HepG2 (cell line): ENCODE measurements around the gene KRCC1. TPM values are rescaled to one million over a fixed set of nuclear protein-coding genes. Genes with fewer than 3 reads are reported as not detected.
A peak's percentile ranks its signal among the peaks of the same experiment; 100 is the strongest.

Experiments
- ATAC-seq: fragments of 200-7000 bp; cut with Tn5 transposase; 3 replicates; pipeline ENCODE4 v1.9.1; 2020; ENCODE audit warnings: mild to moderate bottlenecking, moderate library complexity
- BruUV-seq: library from RNA; stranded (reverse); fragments of 400-500 nt; replicated peaks from 2 replicates; lab custom pipeline; 2021; lab: Mats Ljungman, UMichigan
- CTCF ChIA-PET: fragments of 300-600 bp; formaldehyde crosslinking; extraction: SDS; loops from one replicate; lab custom pipeline; 2021; ENCODE audit warnings: low total read pairs, inconsistent platforms, low intra/inter-chr PET ratio; lab: Yijun Ruan, JAX
- POLR2A ChIA-PET: fragments of 350-600 bp; sonication (Branson Sonifier 250); formaldehyde crosslinking; loops from one replicate; lab custom pipeline; 2020; ENCODE audit warnings: antibody characterized with exemption, inconsistent platforms; lab: Yijun Ruan, JAX
- DNase-seq: peaks from one replicate; pipeline ENCODE4 v3.0.0-alpha.2; 2015; ENCODE audit warnings: low spot score
- FAIRE-seq: peaks from 3 replicates; lab custom pipeline; 2011; peaks lifted over from hg19 to GRCh38; lab: Jason Lieb, UNC
- H2AFZ ChIP-seq: one replicate; pipeline ENCODE4 v1.6.1; 2011; ENCODE audit warnings: low read length, inconsistent platforms
- H3K27ac ChIP-seq: fragments of 300-600 bp; 3 replicates; pipeline ENCODE4 v1.8.0; 2011; ENCODE audit warnings: mixed run types, mild to moderate bottlenecking, mixed read lengths, low read length, inconsistent platforms; ENCODE audit not compliant: insufficient read depth; ENCODE audit errors: extremely low read length
- H3K27me3 ChIP-seq, 2 experiments: fragments of 200-600 bp in 1 of 2; 2 replicates in 1 of 2; 3 replicates in 1 of 2; pipeline versions ENCODE4 v1.6.0 to v1.8.0; 2011; ENCODE audit warnings: low read length in 2 of 2, mild to moderate bottlenecking in 2 of 2, moderate library complexity in 2 of 2, inconsistent platforms in 1 of 2; ENCODE audit not compliant: insufficient read depth in 2 of 2, control insufficient read depth in 1 of 2
- H3K36me3 ChIP-seq, 2 experiments: fragments of 200-600 bp in 1 of 2; replicated peaks in 1 of 2; 2 replicates in 1 of 2; 3 replicates in 1 of 2; pipeline versions ENCODE4 v1.5.1 to v1.8.0; 2011; ENCODE audit warnings: low read length in 2 of 2, inconsistent platforms in 1 of 2; ENCODE audit not compliant: insufficient read depth in 2 of 2, control insufficient read depth in 1 of 2
- H3K4me1 ChIP-seq: 2 replicates; pipeline ENCODE4 v1.5.1; 2012; ENCODE audit warnings: low read length, inconsistent platforms; ENCODE audit not compliant: insufficient read depth
- H3K4me2 ChIP-seq: 2 replicates; pipeline ENCODE4 v1.6.0; 2011; ENCODE audit warnings: low read depth, low read length, inconsistent platforms
- H3K4me3 ChIP-seq, 3 experiments: fragments of 200-600 bp in 1 of 3; sonication (generic), shearing (Covaris generic) in 1 of 3; replicated peaks in 1 of 3; 2 replicates each; pipeline ENCODE4 v1.5.1; 2011 to 2016; ENCODE audit warnings: low read length in 3 of 3, inconsistent platforms in 2 of 3, low read depth in 2 of 3, mild to moderate bottlenecking in 2 of 3, control low read depth in 1 of 3, mixed read lengths in 1 of 3; ENCODE audit not compliant: insufficient read depth in 1 of 3
- H3K79me2 ChIP-seq: one replicate; pipeline ENCODE4 v1.6.1; 2011; ENCODE audit warnings: low read length, inconsistent platforms; ENCODE audit not compliant: insufficient read depth
- H3K9ac ChIP-seq: 2 replicates; pipeline ENCODE4 v1.6.0; 2011; ENCODE audit warnings: mild to moderate bottlenecking, low read depth, low read length, inconsistent platforms; ENCODE audit not compliant: insufficient read depth
- H3K9me3 ChIP-seq: 2 replicates; pipeline ENCODE4 v1.5.1; 2012; ENCODE audit warnings: mild to moderate bottlenecking, low read length
- H4K20me1 ChIP-seq: 2 replicates; pipeline ENCODE4 v1.6.0; 2011; ENCODE audit warnings: inconsistent platforms, mild to moderate bottlenecking, low read length, moderate library complexity; ENCODE audit not compliant: insufficient read depth
- AKAP8 ChIP-seq: sonication (generic); formaldehyde crosslinking; IDR thresholded peaks from 2 replicates; pipeline ENCODE4 v1.5.1; 2020; ENCODE audit warnings: mild to moderate bottlenecking, missing genetic modification reagents
- DR1 ChIP-seq: sonication (generic); formaldehyde crosslinking; IDR thresholded peaks from 2 replicates; pipeline ENCODE4 v1.8.0; 2021; ENCODE audit warnings: mild to moderate bottlenecking, missing genetic modification reagents, inconsistent platforms
- HDAC1 ChIP-seq: sonication (generic); formaldehyde crosslinking; IDR thresholded peaks from 2 replicates; pipeline ENCODE4 v1.5.1; 2020; ENCODE audit warnings: mild to moderate bottlenecking, missing genetic modification reagents
- KLF12 ChIP-seq: sonication (generic); formaldehyde crosslinking; IDR thresholded peaks from 2 replicates; pipeline ENCODE4 v1.4.0; 2020; ENCODE audit warnings: missing genetic modification reagents, borderline replicate concordance
- KLF16 ChIP-seq, 2 experiments: sonication (generic) in 1 of 2; formaldehyde crosslinking in 1 of 2; IDR thresholded peaks; 2 replicates each; pipeline versions ENCODE4 v1.6.1 to v1.8.0; 2016 to 2023; ENCODE audit warnings: missing genetic modification reagents in 2 of 2, missing compliant biosample characterization in 1 of 2
- MAZ ChIP-seq, 2 experiments: sonication (generic) in 1 of 2; formaldehyde crosslinking in 1 of 2; IDR thresholded peaks; 2 replicates each; pipeline versions ENCODE4 v1.5.0 to v1.6.1; 2012 to 2020; ENCODE audit warnings: low read depth in 2 of 2, mild to moderate bottlenecking in 2 of 2, borderline replicate concordance in 1 of 2, improper control_type of control experiment in 1 of 2, low read length in 1 of 2, missing genetic modification reagents in 1 of 2, moderate library complexity in 1 of 2
- REL ChIP-seq: sonication (generic); formaldehyde crosslinking; conservative IDR thresholded peaks from 2 replicates; pipeline ENCODE4 v1.8.0; 2022; ENCODE audit warnings: mild to moderate bottlenecking, missing genetic modification reagents, moderate library complexity
- YEATS2 ChIP-seq: sonication (generic); formaldehyde crosslinking; IDR thresholded peaks from 2 replicates; pipeline ENCODE4 v1.4.0; 2020; ENCODE audit warnings: missing genetic modification reagents, borderline replicate concordance
- ZBTB8A ChIP-seq: sonication (generic); formaldehyde crosslinking; IDR thresholded peaks from 2 replicates; pipeline ENCODE4 v1.4.0; 2020; ENCODE audit warnings: mild to moderate bottlenecking, low read depth, missing genetic modification reagents, borderline replicate concordance
- ZEB1 ChIP-seq: IDR thresholded peaks from 2 replicates; pipeline ENCODE4 v1.6.1; 2012; ENCODE audit warnings: mild to moderate bottlenecking, low read depth, inconsistent platforms; ENCODE audit not compliant: insufficient replicate concordance
- ZNF225 ChIP-seq: sonication (generic); formaldehyde crosslinking; IDR thresholded peaks from 2 replicates; pipeline ENCODE4 v1.4.0; 2020; ENCODE audit warnings: mild to moderate bottlenecking, missing genetic modification reagents
- ZZZ3 ChIP-seq: sonication (generic); formaldehyde crosslinking; IDR thresholded peaks from 2 replicates; pipeline ENCODE4 v1.4.0; 2020; ENCODE audit warnings: missing genetic modification reagents, mild to moderate bottlenecking, borderline replicate concordance
- WGBS: methylation state at CpG from one replicate; pipeline ENCODE4 v1.1.6; 2017; ENCODE audit warnings: low lambda C conversion rate; 5-methylcytosine and 5-hydroxymethylcytosine counted together
- in situ Hi-C: cut with HindIII; loops from 2 replicates; pipeline ENCODE4 v1.10.0; 2017; ENCODE audit warnings: low pct_unique_long_range_greater_than_20kb; ENCODE audit not compliant: extremely low pct_ligation_motif_present
- intact Hi-C: fragments of 100-400 bp; cut with micrococcal nuclease; formaldehyde crosslinking; loops from one replicate; pipeline ENCODE4 v1.10.0; 2022; ENCODE audit not compliant: unreplicated experiment
- polyA plus RNA-seq, 8 experiments: library from polyadenylated mRNA; depleted of rRNA in 3 of 8; stranded (reverse) in 7 of 8; unstranded in 1 of 8; fragments of >200 nt; fragmentation: Illumina TruSeq in 4 of 8; extraction: Trizol in 4 of 8; gene quantifications; 2 replicates each; pipeline versions ENCODE4 v1.2.1 to v1.2.3, GENCODE V29; 2011 to 2016; ENCODE audit warnings: low read depth in 4 of 8, missing spikeins in 1 of 8, mixed read lengths in 1 of 8; ENCODE audit not compliant: insufficient read depth in 1 of 8
- total RNA-seq, 5 experiments: library from RNA; depleted of rRNA; stranded (reverse); fragments of >200 nt; fragmentation: Illumina TruSeq; extraction: Trizol; gene quantifications; 2 replicates each; pipeline ENCODE4 v1.2.3, GENCODE V29; 2016; ENCODE audit warnings: low read depth in 1 of 5
- TF ChIP-seq, protein P1 (sequence below): sonication (generic); formaldehyde crosslinking; IDR thresholded peaks from 2 replicates; pipeline ENCODE4 v1.8.0; 2022; ENCODE audit warnings: mild to moderate bottlenecking, missing genetic modification reagents, moderate library complexity
- TF ChIP-seq, protein P2 (sequence below): sonication (generic); formaldehyde crosslinking; conservative IDR thresholded peaks from 2 replicates; pipeline ENCODE4 v1.5.0; 2020; ENCODE audit warnings: missing genetic modification reagents
- TF ChIP-seq, protein P3 (sequence below): sonication (generic); formaldehyde crosslinking; conservative IDR thresholded peaks from 2 replicates; pipeline ENCODE4 v1.8.1; 2023; ENCODE audit warnings: missing genetic modification reagents
- TF ChIP-seq, protein P4 (sequence below): sonication (generic); formaldehyde crosslinking; IDR thresholded peaks from 2 replicates; pipeline ENCODE4 v1.4.0; 2020; ENCODE audit warnings: missing genetic modification reagents

KRCC1 gene
- total and polyA plus RNA-seq, 2 of the 13 experiments (the other 11 are each of a cell fraction or from before 2014, with no cell fraction given), result 6.5 to 7.7 TPM

DNA sequence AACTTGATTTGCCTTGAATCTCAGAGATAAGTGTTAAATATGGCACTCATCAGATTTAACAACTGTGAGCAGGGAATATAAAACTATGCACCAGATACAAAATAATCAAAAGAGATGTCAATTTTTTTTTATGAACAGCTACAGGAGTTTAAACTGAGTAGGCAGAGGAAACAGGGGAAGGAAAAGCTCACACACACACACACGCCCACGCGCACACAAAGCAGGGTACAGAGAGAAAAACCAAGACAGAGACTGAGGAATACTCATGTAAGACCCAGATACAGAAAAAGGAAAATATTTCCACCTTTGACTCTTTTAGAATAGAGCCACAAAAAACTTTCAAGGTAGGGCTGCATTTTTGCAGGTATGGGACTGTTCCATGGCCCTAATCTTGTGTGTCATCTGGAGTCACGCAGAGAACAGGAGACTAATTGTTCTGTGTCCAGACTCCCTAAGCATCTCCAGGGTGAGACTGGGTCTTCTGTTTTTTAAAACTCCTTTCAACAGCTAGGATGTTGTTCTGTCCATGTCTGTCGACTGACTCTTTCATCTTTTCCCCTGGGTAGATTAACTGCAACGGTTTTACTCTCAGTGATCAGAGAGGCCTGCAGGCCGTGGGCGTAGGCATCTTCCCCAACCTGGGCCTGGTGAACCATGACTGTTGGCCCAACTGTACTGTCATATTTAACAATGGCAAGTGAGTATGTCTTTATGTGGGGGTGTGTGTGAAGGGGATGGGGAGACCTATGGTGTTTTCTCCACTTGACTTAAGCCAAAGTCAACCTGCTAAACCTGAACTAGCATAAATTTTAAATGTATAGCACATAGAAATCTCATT lies 35.1 kb upstream of the KRCC1 start:
- Histone ChIP-seq H3K4me3 (no peak overlapping the region), H3K27me3 (peaks cover 1 to 24% of the 10 kb centered on the region in 2 experiments; a peak in 2 of 5 replicates), H3K27ac (no peak overlapping the region), H3K79me2 (no peaks in the 10 kb centered on the region), H3K9ac (no peak overlapping the region), H3K4me1 (no peaks in the 10 kb centered on the region), H4K20me1 (no peaks in the 10 kb centered on the region), H3K9me3 (no peaks in the 10 kb centered on the region), H3K36me3 (no peaks in the 10 kb centered on the region), H2AFZ (no peak overlapping the region), H3K4me2 (no peak overlapping the region)
- ATAC-seq (peak; percentile 41; the same call in 1 of the 3 replicates), FAIRE-seq (no peak), DNase-seq (no peak)
- TF ChIP-seq KLF16 (CRISPR knock-in tag; IDR thresholded peaks at IDR 0.05) (no peak), HDAC1 (CRISPR knock-in tag) (no peak), ZEB1 (no peak), AKAP8 (no peak), MAZ (IDR thresholded peaks at IDR 0.05; ENCODE audit: borderline replicate concordance, low read depth, low read length) (no peak), MAZ (CRISPR knock-in tag; IDR thresholded peaks at IDR 0.05; ENCODE audit: low read depth) (no peak), ZNF225 (CRISPR knock-in tag) (no peak), DR1 (CRISPR knock-in tag) (no peak), ZZZ3 (CRISPR knock-in tag) (no peak), REL (CRISPR knock-in tag) (no peak), KLF12 (CRISPR knock-in tag) (no peak), YEATS2 (CRISPR knock-in tag) (no peak), ZBTB8A (no peak)
- TF ChIP-seq, protein P1, sequence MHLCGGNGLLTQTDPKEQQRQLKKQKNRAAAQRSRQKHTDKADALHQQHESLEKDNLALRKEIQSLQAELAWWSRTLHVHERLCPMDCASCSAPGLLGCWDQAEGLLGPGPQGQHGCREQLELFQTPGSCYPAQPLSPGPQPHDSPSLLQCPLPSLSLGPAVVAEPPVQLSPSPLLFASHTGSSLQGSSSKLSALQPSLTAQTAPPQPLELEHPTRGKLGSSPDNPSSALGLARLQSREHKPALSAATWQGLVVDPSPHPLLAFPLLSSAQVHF (CRISPR knock-in tag), result no peak
- TF ChIP-seq, protein P2, sequence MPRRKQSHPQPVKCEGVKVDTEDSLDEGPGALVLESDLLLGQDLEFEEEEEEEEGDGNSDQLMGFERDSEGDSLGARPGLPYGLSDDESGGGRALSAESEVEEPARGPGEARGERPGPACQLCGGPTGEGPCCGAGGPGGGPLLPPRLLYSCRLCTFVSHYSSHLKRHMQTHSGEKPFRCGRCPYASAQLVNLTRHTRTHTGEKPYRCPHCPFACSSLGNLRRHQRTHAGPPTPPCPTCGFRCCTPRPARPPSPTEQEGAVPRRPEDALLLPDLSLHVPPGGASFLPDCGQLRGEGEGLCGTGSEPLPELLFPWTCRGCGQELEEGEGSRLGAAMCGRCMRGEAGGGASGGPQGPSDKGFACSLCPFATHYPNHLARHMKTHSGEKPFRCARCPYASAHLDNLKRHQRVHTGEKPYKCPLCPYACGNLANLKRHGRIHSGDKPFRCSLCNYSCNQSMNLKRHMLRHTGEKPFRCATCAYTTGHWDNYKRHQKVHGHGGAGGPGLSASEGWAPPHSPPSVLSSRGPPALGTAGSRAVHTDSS, result no peak
- TF ChIP-seq, protein P3, sequence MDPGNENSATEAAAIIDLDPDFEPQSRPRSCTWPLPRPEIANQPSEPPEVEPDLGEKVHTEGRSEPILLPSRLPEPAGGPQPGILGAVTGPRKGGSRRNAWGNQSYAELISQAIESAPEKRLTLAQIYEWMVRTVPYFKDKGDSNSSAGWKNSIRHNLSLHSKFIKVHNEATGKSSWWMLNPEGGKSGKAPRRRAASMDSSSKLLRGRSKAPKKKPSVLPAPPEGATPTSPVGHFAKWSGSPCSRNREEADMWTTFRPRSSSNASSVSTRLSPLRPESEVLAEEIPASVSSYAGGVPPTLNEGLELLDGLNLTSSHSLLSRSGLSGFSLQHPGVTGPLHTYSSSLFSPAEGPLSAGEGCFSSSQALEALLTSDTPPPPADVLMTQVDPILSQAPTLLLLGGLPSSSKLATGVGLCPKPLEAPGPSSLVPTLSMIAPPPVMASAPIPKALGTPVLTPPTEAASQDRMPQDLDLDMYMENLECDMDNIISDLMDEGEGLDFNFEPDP, result no peak
- TF ChIP-seq, protein P4, sequence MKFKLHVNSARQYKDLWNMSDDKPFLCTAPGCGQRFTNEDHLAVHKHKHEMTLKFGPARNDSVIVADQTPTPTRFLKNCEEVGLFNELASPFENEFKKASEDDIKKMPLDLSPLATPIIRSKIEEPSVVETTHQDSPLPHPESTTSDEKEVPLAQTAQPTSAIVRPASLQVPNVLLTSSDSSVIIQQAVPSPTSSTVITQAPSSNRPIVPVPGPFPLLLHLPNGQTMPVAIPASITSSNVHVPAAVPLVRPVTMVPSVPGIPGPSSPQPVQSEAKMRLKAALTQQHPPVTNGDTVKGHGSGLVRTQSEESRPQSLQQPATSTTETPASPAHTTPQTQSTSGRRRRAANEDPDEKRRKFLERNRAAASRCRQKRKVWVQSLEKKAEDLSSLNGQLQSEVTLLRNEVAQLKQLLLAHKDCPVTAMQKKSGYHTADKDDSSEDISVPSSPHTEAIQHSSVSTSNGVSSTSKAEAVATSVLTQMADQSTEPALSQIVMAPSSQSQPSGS (CRISPR knock-in tag), result no peak
- CTCF ChIA-PET, result no interaction called here
- intact Hi-C loops (no loop called here), in situ Hi-C loops (no loop called here)
- 40% methylated on average over 8 of the region's 8 CpGs for WGBS
- no TSS peak for BruUV-seq
- POLR2A ChIA-PET, result interaction anchor here (1.2 kb wide), 1 partner anchor 75 kb away, joined by 3 read pairs; the partner anchor contains the start of gene RNU2-63P
